WERI-Rb-1 (cell line): Measurements from ENCODE around the gene OTOA.
A peak's percentile ranks its signal among the peaks of the same experiment; 100 is the strongest.
"Not testable (repeated sequence)": the region's sequence is repeated elsewhere in the genome, so short reads cannot be mapped to it uniquely, and the experiment has no call there.

ENCODE experiments used
- DNase-seq: peaks from one replicate; pipeline ENCODE4 v3.0.0-alpha.2; 2020
- H3K27ac ChIP-seq: fragments of 250-450 bp; sonication (Bioruptor Pico); 2 replicates; pipeline ENCODE4 v1.5.1; 2020; ENCODE audit warnings: mild to moderate bottlenecking, moderate library complexity
- H3K27me3 ChIP-seq: fragments of 250-450 bp; sonication (Bioruptor Pico); 2 replicates; pipeline ENCODE4 v1.5.1; 2021; ENCODE audit warnings: mild to moderate bottlenecking, low read depth, moderate library complexity; ENCODE audit not compliant: insufficient read depth, severe bottlenecking
- H3K36me3 ChIP-seq: fragments of 250-450 bp; sonication (Bioruptor Pico); 2 replicates; pipeline ENCODE4 v1.5.1; 2020; ENCODE audit warnings: mild to moderate bottlenecking, moderate library complexity
- H3K4me3 ChIP-seq: 2 replicates; pipeline ENCODE4 v1.5.1; 2011; ENCODE audit warnings: low read depth, mild to moderate bottlenecking, control low read depth, low read length
- H3K9me3 ChIP-seq: fragments of 250-450 bp; sonication (Bioruptor Pico); 2 replicates; pipeline ENCODE4 v1.5.1; 2021; ENCODE audit warnings: mild to moderate bottlenecking, moderate library complexity; ENCODE audit not compliant: severe bottlenecking
- CTCF ChIP-seq: IDR thresholded peaks from 2 replicates; pipeline ENCODE4 v1.5.1; 2011; ENCODE audit warnings: low read depth, mild to moderate bottlenecking, control low read depth, inconsistent platforms, low read length

Gene OTOA

GRCh38 chr16:21768280-21768679, 104.5 kb downstream of the OTOA start:
- H3K9me3 ChIP-seq, H3K4me3 ChIP-seq, H3K27me3 ChIP-seq, DNase-seq, H3K36me3 ChIP-seq, H3K27ac ChIP-seq: not testable (repeated sequence)

GRCh38 chr16:21768810-21769209, 105.0 kb downstream of the OTOA start:
- H3K36me3 ChIP-seq, H3K27me3 ChIP-seq, H3K27ac ChIP-seq, H3K4me3 ChIP-seq, H3K9me3 ChIP-seq, DNase-seq: not testable (repeated sequence)

- H3K27me3 ChIP-seq, H3K4me3 ChIP-seq, DNase-seq, H3K9me3 ChIP-seq, H3K36me3 ChIP-seq, H3K27ac ChIP-seq: not testable (repeated sequence)
These were observed 105.5 kb downstream of the OTOA start for GRCh38 chr16:21769284-21769683.

- not testable (repeated sequence) for H3K27me3 ChIP-seq, H3K27ac ChIP-seq, H3K4me3 ChIP-seq
These were observed 106.8 kb downstream of the OTOA start for GRCh38 chr16:21770584-21770983.

GRCh38 chr16:21772547-21773206, 108.9 kb downstream of the OTOA start:
- H3K36me3 ChIP-seq, H3K27ac ChIP-seq, H3K9me3 ChIP-seq, H3K4me3 ChIP-seq, H3K27me3 ChIP-seq: not testable (repeated sequence)
- DNase-seq = peak; percentile 68

More at GRCh38 chr16:21770584-21770983, 106.8 kb downstream of the OTOA start:
- not testable (repeated sequence) for H3K36me3 ChIP-seq, H3K9me3 ChIP-seq, DNase-seq

- not testable (repeated sequence) for H3K9me3 ChIP-seq, H3K27me3 ChIP-seq, H3K27ac ChIP-seq, DNase-seq, H3K36me3 ChIP-seq, H3K4me3 ChIP-seq
These were observed 109.4 kb downstream of the OTOA start for GRCh38 chr16:21773207-21773553.

- not testable (repeated sequence) for DNase-seq, H3K27ac ChIP-seq, H3K4me3 ChIP-seq, H3K9me3 ChIP-seq, H3K36me3 ChIP-seq, H3K27me3 ChIP-seq
These were observed 116.8 kb downstream of the OTOA start for GRCh38 chr16:21780525-21780924.

DNA sequence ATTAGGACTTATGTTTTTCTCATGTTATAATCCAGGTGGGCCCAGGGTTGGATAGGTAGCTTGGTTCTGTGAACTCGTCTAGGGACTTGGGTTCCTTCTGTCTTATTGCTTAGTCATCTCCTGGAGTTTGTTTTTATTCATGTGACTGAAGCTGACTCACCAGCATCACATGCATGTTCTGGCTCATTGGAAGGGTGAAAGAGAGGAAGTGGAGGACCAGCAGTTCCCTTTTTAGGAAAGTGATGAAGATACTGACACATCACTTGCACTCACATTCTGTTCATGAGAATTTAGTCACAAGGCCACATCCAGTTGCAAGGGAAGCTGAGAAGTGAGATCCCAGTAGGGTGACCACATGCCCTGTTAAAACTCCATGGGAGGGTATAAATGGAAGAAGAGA, 126.7 kb downstream of the OTOA start:
- not testable (repeated sequence) for H3K27me3 ChIP-seq, DNase-seq, H3K27ac ChIP-seq

DNA sequence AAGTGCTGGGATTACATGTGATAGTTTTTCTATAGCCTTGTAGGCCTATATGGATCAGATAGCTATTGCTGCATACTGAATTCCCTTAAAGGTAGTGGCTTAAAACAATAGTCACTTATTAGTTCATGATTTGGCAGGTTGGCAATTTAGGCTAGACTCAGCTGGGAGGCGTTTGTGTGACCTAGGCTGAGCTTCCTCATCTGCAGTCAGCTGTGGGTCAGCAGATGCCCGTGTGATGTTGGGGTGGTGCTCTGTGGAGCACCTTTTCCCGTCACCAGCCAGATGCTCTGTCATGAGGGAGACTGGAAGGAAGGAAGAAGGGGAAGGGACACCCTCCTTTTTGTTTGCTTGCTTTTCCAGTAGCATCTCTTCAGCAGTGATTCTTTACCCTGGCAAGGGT, 129.5 kb downstream of the OTOA start:
- H3K4me3 ChIP-seq, H3K27ac ChIP-seq, DNase-seq, H3K27me3 ChIP-seq, H3K9me3 ChIP-seq, H3K36me3 ChIP-seq: not testable (repeated sequence)

More for the DNA sequence above, 126.7 kb downstream of the OTOA start:
- not testable (repeated sequence) for H3K4me3 ChIP-seq, H3K36me3 ChIP-seq, H3K9me3 ChIP-seq

- not testable (repeated sequence) for H3K4me3 ChIP-seq, H3K27ac ChIP-seq, H3K9me3 ChIP-seq, H3K36me3 ChIP-seq, H3K27me3 ChIP-seq, DNase-seq
These were observed 134.8 kb downstream of the OTOA start for GRCh38 chr16:21798601-21799000.

DNA sequence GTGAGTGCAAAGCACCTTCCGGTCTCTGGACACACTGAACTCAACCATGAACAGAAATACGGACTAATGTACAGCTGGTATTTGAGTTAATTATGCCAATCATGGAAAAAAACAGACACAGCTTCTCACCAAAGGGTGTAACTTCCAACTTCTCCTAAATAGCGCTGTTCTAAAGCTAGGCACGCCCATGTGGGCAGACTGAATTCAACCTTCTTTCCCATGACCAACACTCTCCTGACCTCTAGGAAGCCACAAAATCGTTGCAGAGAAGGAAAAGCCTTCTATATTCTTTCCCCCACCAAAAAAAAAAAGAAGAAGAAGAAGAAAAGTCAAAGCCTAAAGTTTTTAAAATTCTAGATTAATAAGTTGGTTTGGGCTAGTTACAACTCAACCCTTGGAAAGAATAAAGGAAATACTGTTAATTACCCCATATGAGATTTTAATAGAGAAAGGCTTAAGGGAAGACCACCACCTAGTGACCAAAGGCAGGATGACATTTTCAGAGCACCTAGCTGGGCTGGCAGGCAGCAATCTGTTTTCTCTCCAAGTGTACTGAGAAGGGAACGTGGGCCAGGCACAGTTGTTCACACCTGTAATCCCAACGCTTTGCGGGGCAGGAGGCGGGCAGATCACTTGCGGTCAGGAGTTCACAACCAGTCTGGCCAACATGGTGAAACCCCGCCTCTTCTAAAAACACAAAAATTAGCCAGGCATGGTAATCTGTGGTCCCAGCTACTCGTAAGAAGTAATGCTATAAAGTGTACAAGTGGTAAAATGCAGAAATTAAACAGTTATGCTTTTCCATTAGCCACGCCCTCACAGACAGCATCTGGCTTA, 138.0 kb downstream of the OTOA start:
- H3K4me3 ChIP-seq, H3K27me3 ChIP-seq, H3K27ac ChIP-seq, H3K36me3 ChIP-seq, H3K9me3 ChIP-seq: not testable (repeated sequence)
- DNase-seq = peak; percentile 58
- TF ChIP-seq CTCF = peak; percentile 57

- not testable (repeated sequence) for H3K9me3 ChIP-seq, H3K27ac ChIP-seq, H3K4me3 ChIP-seq, H3K36me3 ChIP-seq, H3K27me3 ChIP-seq, DNase-seq
These were observed 138.6 kb downstream of the OTOA start for GRCh38 chr16:21802375-21802663.
